ENCODE results near the gene PEX7. TPM values are rescaled to one million over a fixed set of nuclear protein-coding genes. Genes with fewer than 3 reads are reported as not detected.
"Not testable (repeated sequence)": the region's sequence is repeated elsewhere in the genome, so short reads cannot be mapped to it uniquely, and the experiment has no call there.

The PEX7 gene
- total RNA-seq, 1 donor from 2014 or later: 6.1 TPM

GRCh38 chr6:136930528-136930927 is 108.1 kb downstream of the PEX7 start:
- H3K4me1 ChIP-seq: no peaks in the 10 kb centered on the region
- H3K36me3 ChIP-seq: no peaks in the 10 kb centered on the region
- H3K4me3 ChIP-seq: no peak overlapping the region
- no peaks in the 10 kb centered on the region for H3K27me3 ChIP-seq
- no peak for TF ChIP-seq CTCF (IDR thresholded peaks at IDR 0.05)
- TF ChIP-seq POLR2A (IDR thresholded peaks at IDR 0.05): no peak
- no peak for TF ChIP-seq POLR2AphosphoS5 (IDR thresholded peaks at IDR 0.05; ENCODE audit: insufficient read depth in 1 of 2, low read depth in 1 of 2)
- H3K27ac ChIP-seq: no peak overlapping the region
- H3K9me3 ChIP-seq: no peaks in the 10 kb centered on the region
- no peak for DNase-seq (ENCODE audit: extremely low spot score in 2 of 2)
- intact Hi-C loops (cut with DNase I): no loop called here

- DNase-seq (ENCODE audit: extremely low spot score in 2 of 2): no peak
- TF ChIP-seq POLR2AphosphoS5 (IDR thresholded peaks at IDR 0.05; ENCODE audit: insufficient read depth in 1 of 2, low read depth in 1 of 2) (no peak), POLR2A (IDR thresholded peaks at IDR 0.05) (no peak), CTCF (IDR thresholded peaks at IDR 0.05) (no peak)
- no peaks in the 10 kb centered on the region for H3K36me3 ChIP-seq
- intact Hi-C loops (cut with DNase I): no loop called here
- H3K9me3 ChIP-seq: no peaks in the 10 kb centered on the region
- no peaks in the 10 kb centered on the region for H3K27me3 ChIP-seq
- H3K27ac ChIP-seq: no peak overlapping the region
- H3K4me1 ChIP-seq: no peaks in the 10 kb centered on the region
- H3K4me3 ChIP-seq: no peak overlapping the region
Measured at GRCh38 chr6:136932599-136932998, 110.2 kb downstream of the PEX7 start.

GRCh38 chr6:136945072-136945471 is 122.7 kb downstream of the PEX7 start:
- Histone ChIP-seq H3K9me3 (no peaks in the 10 kb centered on the region), H3K4me3 (no peak overlapping the region), H3K36me3 (no peaks in the 10 kb centered on the region), H3K4me1 (no peaks in the 10 kb centered on the region), H3K27ac (no peak overlapping the region), H3K27me3 (no peaks in the 10 kb centered on the region)
- DNase-seq (ENCODE audit: extremely low spot score in 2 of 2): no peak
- intact Hi-C loops (cut with DNase I): no loop called here
- TF ChIP-seq CTCF (IDR thresholded peaks at IDR 0.05) (no peak), POLR2A (IDR thresholded peaks at IDR 0.05) (no peak), POLR2AphosphoS5 (IDR thresholded peaks at IDR 0.05; ENCODE audit: insufficient read depth in 1 of 2, low read depth in 1 of 2) (no peak)

- Histone ChIP-seq H3K27me3 (no peaks in the 10 kb centered on the region), H3K9me3 (no peaks in the 10 kb centered on the region), H3K4me3 (no peak overlapping the region), H3K36me3 (no peaks in the 10 kb centered on the region), H3K4me1 (no peaks in the 10 kb centered on the region), H3K27ac (no peak overlapping the region)
- intact Hi-C loops (cut with DNase I): no loop called here
- no peak for DNase-seq (ENCODE audit: extremely low spot score in 2 of 2)
- TF ChIP-seq CTCF (IDR thresholded peaks at IDR 0.05) (no peak), POLR2A (IDR thresholded peaks at IDR 0.05) (no peak), POLR2AphosphoS5 (IDR thresholded peaks at IDR 0.05; ENCODE audit: insufficient read depth in 1 of 2, low read depth in 1 of 2) (no peak)
Measured at GRCh38 chr6:136945711-136946121, 123.3 kb downstream of the PEX7 start.

GRCh38 chr6:136947037-136947436 is 124.6 kb downstream of the PEX7 start:
- Histone ChIP-seq H3K27me3 (no peaks in the 10 kb centered on the region), H3K4me1 (no peaks in the 10 kb centered on the region), H3K4me3 (no peak overlapping the region), H3K36me3 (no peaks in the 10 kb centered on the region), H3K9me3 (no peaks in the 10 kb centered on the region), H3K27ac (no peak overlapping the region)
- TF ChIP-seq CTCF (IDR thresholded peaks at IDR 0.05): no peak
- no peak for DNase-seq (ENCODE audit: extremely low spot score in 2 of 2)
- intact Hi-C loops (cut with DNase I): no loop called here

GRCh38 chr6:136949957-136950356 is 127.6 kb downstream of the PEX7 start:
- H3K36me3 ChIP-seq; intact Hi-C loops (cut with DNase I); H3K9me3 ChIP-seq; H3K27ac ChIP-seq; H3K4me1 ChIP-seq; H3K4me3 ChIP-seq; DNase-seq (ENCODE audit: extremely low spot score in 2 of 2); H3K27me3 ChIP-seq: not testable (repeated sequence)

Measured in vagina (tissue), 2 donors.